AG04450 (cell line): ENCODE measurements around the gene TTC12. TPM values are rescaled to one million over a fixed set of nuclear protein-coding genes. Genes with fewer than 3 reads are reported as not detected.

Experiments
- CTCF ChIA-PET: fragments of 300-600, 350-600 bp; formaldehyde crosslinking; extraction: SDS; loops from one replicate; lab custom pipeline; 2022; ENCODE audit warnings: antibody characterized with exemption, inconsistent platforms; lab: Charles Lee
- POLR2A ChIA-PET: fragments of 350-600 bp; formaldehyde crosslinking; extraction: SDS; loops from one replicate; lab custom pipeline; 2021; ENCODE audit warnings: antibody characterized with exemption, inconsistent platforms; lab: Yijun Ruan, JAX
- DNase-seq: peaks from one replicate; pipeline ENCODE4 v3.0.0-alpha.2; 2011; ENCODE audit warnings: low read depth, low spot score
- H3K27ac ChIP-seq: one replicate; pipeline ENCODE4 v1.5.1; 2012; ENCODE audit warnings: low read depth, low read length, control low read depth
- H3K27me3 ChIP-seq: one replicate; pipeline ENCODE4 v1.6.0; 2012; ENCODE audit warnings: low read length; ENCODE audit not compliant: control insufficient read depth, insufficient read depth
- H3K4me3 ChIP-seq: 2 replicates; pipeline ENCODE4 v1.5.1; 2011; ENCODE audit warnings: mild to moderate bottlenecking, low read depth, low read length, control low read depth
- H3K9me3 ChIP-seq: 2 replicates; pipeline ENCODE4 v1.5.1; 2012; ENCODE audit warnings: low read length; ENCODE audit not compliant: control insufficient read depth, insufficient read depth
- CTCF ChIP-seq: IDR thresholded peaks from 2 replicates; pipeline ENCODE4 v1.5.1; 2011; ENCODE audit warnings: low read depth, low read length, control low read depth, inconsistent platforms
- polyA plus RNA-seq: library from polyadenylated mRNA; depleted of rRNA; stranded (reverse); fragments of >200 nt; gene quantifications from 2 replicates; pipeline ENCODE4 v1.2.3, GENCODE V29; 2011

Gene TTC12
- polyA plus RNA-seq, 1 experiment = 19.0 TPM

DNA sequence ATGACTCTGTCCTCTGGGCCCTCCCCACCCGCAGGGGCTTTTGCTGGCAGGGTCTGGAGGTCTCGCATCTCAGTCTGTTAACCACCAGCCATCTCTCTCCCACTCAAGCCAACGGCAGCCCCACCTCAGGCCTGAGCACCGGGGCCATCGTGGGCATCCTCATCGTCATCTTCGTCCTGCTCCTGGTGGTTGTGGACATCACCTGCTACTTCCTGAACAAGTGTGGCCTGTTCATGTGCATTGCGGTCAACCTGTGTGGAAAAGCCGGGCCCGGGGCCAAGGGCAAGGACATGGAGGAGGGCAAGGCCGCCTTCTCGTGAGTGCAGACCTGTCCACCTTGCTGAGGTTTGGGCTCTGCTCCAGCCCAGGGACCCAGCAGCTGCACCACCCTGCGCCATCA is 44.3 kb upstream of the TTC12 start:
- POLR2A ChIA-PET = no interaction called here
- no peak for TF ChIP-seq CTCF
- CTCF ChIA-PET = no interaction called here

DNA sequence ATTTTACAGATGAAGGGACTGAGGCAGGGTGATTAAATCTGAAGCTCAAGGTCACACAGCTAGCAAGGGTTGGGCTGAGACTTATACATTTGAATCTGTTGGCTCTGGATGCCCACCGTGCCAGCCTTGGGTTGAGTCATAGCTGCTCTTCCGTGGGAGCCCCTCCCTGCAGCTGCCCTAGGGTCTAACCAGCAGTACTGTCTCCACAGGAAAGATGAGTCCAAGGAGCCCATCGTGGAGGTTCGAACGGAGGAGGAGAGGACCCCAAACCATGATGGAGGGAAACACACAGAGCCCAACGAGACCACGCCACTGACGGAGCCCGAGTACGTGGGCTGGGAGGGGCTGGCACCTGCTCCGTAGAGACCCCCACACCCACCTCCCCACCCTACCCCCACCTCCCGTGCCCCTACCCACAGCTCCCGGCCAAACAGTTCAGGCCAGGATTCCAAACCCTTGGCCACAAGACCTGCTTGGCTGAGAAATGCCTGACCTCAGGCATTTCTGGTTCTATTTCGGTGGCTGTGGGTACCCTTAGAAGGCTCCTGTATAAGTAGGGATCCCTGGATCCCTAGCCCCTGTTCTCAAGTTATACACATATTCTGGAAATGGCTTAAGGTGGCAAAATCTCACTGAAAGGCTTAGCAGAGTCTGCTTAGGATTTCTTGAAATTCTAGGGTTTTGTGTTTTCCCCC is 42.7 kb upstream of the TTC12 start:
- no peak for TF ChIP-seq CTCF
- Histone ChIP-seq H3K4me3 (no peak overlapping the region), H3K9me3 (no peaks in the 10 kb centered on the region), H3K27me3 (no peaks in the 10 kb centered on the region), H3K27ac (no peak overlapping the region)
- ChIA-PET CTCF (interaction anchor here (1.2 kb wide), 1 partner anchor 17 kb away, joined by 4 read pairs; no protein-coding TSS in a partner anchor), POLR2A (no interaction called here)
- DNase-seq = no peak

More for the DNA sequence above, 44.3 kb upstream of the TTC12 start:
- Histone ChIP-seq H3K27ac (no peak overlapping the region), H3K4me3 (no peak overlapping the region), H3K9me3 (no peaks in the 10 kb centered on the region), H3K27me3 (no peaks in the 10 kb centered on the region)
- no peak for DNase-seq

DNA sequence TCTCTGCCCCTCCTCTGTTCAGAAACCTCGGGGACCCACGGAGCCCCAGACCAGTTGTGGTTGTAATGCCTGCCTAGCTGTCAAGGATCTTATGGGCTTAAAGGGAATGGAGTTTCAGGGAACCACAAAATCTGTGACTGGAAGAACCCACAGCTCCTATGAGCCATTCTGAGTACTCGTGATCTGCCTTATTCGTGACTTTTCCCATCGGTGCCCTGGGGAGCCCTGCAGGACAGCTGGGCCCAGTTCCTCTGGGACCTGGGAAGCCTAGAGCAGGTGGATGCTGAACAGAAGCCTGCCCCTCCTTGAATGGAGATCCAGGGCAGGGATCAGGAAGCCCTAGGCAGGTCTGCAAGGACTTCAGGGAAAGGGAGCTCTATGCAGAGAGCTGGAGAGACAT is 42.1 kb upstream of the TTC12 start:
- Histone ChIP-seq H3K27me3 (no peaks in the 10 kb centered on the region), H3K9me3 (no peaks in the 10 kb centered on the region), H3K27ac (no peak overlapping the region), H3K4me3 (no peak overlapping the region)
- no peak for DNase-seq
- POLR2A ChIA-PET = no interaction called here
- no peak for TF ChIP-seq CTCF
- CTCF ChIA-PET = interaction anchor here (1.2 kb wide), 1 partner anchor 17 kb away, joined by 4 read pairs; no protein-coding TSS in a partner anchor

DNA sequence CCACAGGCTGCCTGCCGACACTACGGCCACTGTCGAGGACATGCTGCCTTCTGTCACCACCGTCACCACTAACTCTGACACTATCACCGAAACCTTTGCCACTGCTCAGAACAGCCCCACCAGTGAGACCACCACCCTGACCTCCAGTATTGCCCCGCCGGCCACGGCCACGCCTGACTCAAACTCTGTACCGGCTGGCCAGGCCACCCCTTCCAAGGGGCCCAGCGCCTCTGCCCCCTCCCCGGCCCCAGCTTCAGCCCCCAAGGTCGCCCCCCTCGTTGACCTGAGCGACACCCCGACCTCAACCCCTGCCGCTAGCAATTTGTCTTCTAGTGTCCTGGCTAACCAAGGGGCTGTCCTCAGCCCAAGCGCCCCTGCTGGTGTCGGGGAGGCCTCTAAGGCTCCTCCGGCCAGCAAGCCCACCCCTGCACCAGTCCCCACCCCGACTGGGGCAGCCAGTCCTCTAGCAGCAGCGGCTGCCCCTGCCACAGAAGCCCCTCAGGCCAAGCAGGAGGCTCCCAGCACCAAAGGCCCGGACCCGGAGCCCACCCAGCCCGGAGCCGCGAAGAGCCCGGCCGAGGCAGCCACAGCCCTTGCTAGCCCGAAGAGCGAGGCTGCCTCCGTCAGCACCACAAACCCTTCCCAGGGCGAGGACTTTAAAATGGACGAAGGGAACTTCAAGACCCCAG is 41.3 kb upstream of the TTC12 start:
- no peak for DNase-seq
- POLR2A ChIA-PET = no interaction called here
- no peaks in the 10 kb centered on the region for H3K9me3 ChIP-seq
- H3K27me3 ChIP-seq = no peaks in the 10 kb centered on the region
- H3K27ac ChIP-seq = no peak overlapping the region
- H3K4me3 ChIP-seq = no peak overlapping the region
- TF ChIP-seq CTCF = no peak
- CTCF ChIA-PET = interaction anchor here (1.2 kb wide), 1 partner anchor 16 kb away, joined by 4 read pairs; no protein-coding TSS in a partner anchor

DNA sequence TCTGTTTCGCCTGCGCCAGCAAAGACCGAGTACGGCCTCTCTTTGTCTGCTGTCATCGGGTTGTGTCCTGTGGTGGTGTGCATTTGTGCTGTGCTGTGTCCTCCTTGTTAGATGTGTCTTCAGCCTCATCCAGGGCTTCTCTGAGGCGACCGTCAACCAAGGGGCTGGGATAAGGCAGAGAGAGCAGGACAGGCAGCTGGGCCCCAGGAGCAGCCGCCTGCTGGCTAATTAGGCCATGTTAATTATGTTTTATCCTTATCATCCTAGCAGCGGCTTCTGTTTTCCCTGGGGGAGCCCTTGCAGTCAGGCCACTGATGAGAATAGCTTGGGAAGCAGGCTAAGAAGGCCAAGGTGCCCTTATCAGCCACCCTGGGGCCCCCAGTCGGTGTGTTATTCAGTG is 40.7 kb upstream of the TTC12 start:
- Histone ChIP-seq H3K9me3 (no peaks in the 10 kb centered on the region), H3K27ac (no peak overlapping the region), H3K4me3 (no peak overlapping the region), H3K27me3 (no peaks in the 10 kb centered on the region)
- no peak for DNase-seq
- TF ChIP-seq CTCF = no peak
- ChIA-PET CTCF (no interaction called here), POLR2A (no interaction called here)
